ENCODE measurements around the gene SH3PXD2A.

DNA sequence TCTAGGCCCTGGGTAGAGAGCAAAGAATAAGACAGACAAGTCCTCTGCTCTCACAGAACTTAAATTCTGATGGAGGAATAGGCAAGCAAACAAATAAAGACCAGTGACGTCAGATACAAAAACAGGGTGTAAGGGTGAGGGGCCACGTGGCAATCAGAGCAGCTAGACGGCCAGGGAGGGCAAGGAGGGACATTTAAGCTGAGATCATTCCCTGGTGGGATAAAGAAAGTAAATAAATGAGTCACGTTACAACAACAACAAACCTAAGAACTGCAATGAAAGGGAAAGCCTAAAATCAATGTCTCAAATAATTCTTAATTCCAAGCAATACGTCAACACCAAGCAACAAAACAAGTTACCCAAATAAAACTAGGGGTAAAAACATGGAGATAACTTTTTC is 40.8 kb upstream of the SH3PXD2A start:
- TF ChIP-seq, protein P1, sequence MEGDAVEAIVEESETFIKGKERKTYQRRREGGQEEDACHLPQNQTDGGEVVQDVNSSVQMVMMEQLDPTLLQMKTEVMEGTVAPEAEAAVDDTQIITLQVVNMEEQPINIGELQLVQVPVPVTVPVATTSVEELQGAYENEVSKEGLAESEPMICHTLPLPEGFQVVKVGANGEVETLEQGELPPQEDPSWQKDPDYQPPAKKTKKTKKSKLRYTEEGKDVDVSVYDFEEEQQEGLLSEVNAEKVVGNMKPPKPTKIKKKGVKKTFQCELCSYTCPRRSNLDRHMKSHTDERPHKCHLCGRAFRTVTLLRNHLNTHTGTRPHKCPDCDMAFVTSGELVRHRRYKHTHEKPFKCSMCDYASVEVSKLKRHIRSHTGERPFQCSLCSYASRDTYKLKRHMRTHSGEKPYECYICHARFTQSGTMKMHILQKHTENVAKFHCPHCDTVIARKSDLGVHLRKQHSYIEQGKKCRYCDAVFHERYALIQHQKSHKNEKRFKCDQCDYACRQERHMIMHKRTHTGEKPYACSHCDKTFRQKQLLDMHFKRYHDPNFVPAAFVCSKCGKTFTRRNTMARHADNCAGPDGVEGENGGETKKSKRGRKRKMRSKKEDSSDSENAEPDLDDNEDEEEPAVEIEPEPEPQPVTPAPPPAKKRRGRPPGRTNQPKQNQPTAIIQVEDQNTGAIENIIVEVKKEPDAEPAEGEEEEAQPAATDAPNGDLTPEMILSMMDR (IDR thresholded peaks at IDR 0.05), result no peak
- TF ChIP-seq POLR2AphosphoS5 (IDR thresholded peaks at IDR 0.05) (no peak), POLR2A (IDR thresholded peaks at IDR 0.05) (no peak)
